Activated CD8-positive, alpha-beta memory T cell treated with anti-CD3 and anti-CD28 coated beads, Interleukin-2, amount 50 U/mL, for 1 hour (primary cell): ENCODE data around the gene RAD51B.
"Not testable (repeated sequence)": the region's sequence is repeated elsewhere in the genome, so short reads cannot be mapped to it uniquely, and the experiment has no call there.

Experiments
- DNase-seq: peaks from one replicate; pipeline ENCODE4 v3.0.0-alpha.2; 2020; ENCODE audit errors: extremely low read depth

RAD51B gene

GRCh38 chr14:68300608-68301007 is 481.0 kb downstream of the RAD51B start:
- DNase-seq = no peak

- DNase-seq = no peak
Measured at GRCh38 chr14:68301219-68301618, 481.6 kb downstream of the RAD51B start.

- DNase-seq = not testable (repeated sequence)
Measured at GRCh38 chr14:68302938-68303337, 483.4 kb downstream of the RAD51B start.

GRCh38 chr14:68305738-68306137 is 486.2 kb downstream of the RAD51B start:
- no peak for DNase-seq

- no peak for DNase-seq
Measured at GRCh38 chr14:68306265-68306933, 486.8 kb downstream of the RAD51B start.

GRCh38 chr14:68306934-68307789 is 487.6 kb downstream of the RAD51B start:
- DNase-seq = no peak

GRCh38 chr14:68307790-68308168 is 488.2 kb downstream of the RAD51B start:
- no peak for DNase-seq

GRCh38 chr14:68308726-68309520 is 489.3 kb downstream of the RAD51B start:
- DNase-seq = no peak

- no peak for DNase-seq
Measured at GRCh38 chr14:68309616-68310015, 490.0 kb downstream of the RAD51B start.

GRCh38 chr14:68312300-68312699 is 492.7 kb downstream of the RAD51B start:
- DNase-seq = no peak

GRCh38 chr14:68312884-68313610 is 493.5 kb downstream of the RAD51B start:
- DNase-seq = no peak

- DNase-seq = no peak
Measured at GRCh38 chr14:68314642-68315041, 495.1 kb downstream of the RAD51B start.

- DNase-seq = no peak
Measured at GRCh38 chr14:68315081-68315480, 495.5 kb downstream of the RAD51B start.

GRCh38 chr14:68316078-68316868 is 496.7 kb downstream of the RAD51B start:
- DNase-seq = no peak

GRCh38 chr14:68317239-68317638 is 497.7 kb downstream of the RAD51B start:
- DNase-seq = no peak

GRCh38 chr14:68318828-68319227 is 499.2 kb downstream of the RAD51B start:
- no peak for DNase-seq

GRCh38 chr14:68320495-68320894 is 500.9 kb downstream of the RAD51B start:
- DNase-seq = no peak

GRCh38 chr14:68322940-68323620 is 503.5 kb downstream of the RAD51B start:
- no peak for DNase-seq

- no peak for DNase-seq
Measured at GRCh38 chr14:68325267-68325807, 505.8 kb downstream of the RAD51B start.

GRCh38 chr14:68327231-68327630 is 507.7 kb downstream of the RAD51B start:
- no peak for DNase-seq
